Measurements from ENCODE around the gene ANAPC1. TPM values are rescaled to one million over a fixed set of nuclear protein-coding genes. Genes with fewer than 3 reads are reported as not detected.
"Not testable (repeated sequence)": the region's sequence is repeated elsewhere in the genome, so short reads cannot be mapped to it uniquely, and the experiment has no call there.

Gene ANAPC1
- total RNA-seq, 2 experiments from 2014 or later = 137 to 149 TPM

DNA sequence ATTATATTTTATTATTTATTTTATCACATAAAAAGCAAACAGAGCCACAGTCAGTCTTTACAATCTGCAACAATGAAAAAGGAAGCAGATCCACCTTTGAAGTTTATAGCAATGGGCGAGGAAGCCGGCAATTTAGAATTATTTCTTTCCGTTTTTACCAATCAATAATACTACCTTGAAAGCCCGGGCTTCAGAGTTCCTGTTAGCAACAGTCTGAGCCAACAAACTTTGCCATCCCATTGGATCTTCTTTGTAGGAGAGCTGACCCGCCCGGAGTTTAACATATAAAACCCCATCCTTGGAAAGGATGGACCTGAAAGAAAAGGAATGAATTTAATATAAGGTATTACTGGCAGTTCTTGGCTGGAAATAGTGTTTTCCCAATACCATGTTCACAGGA lies 101.8 kb downstream of the ANAPC1 start:
- not testable (repeated sequence) for H3K9me3 Mint-ChIP-seq, H3K4me3 Mint-ChIP-seq, H3K4me1 Mint-ChIP-seq, H3K36me3 Mint-ChIP-seq, H3K27me3 Mint-ChIP-seq, DNase-seq, H3K27ac Mint-ChIP-seq

DNA sequence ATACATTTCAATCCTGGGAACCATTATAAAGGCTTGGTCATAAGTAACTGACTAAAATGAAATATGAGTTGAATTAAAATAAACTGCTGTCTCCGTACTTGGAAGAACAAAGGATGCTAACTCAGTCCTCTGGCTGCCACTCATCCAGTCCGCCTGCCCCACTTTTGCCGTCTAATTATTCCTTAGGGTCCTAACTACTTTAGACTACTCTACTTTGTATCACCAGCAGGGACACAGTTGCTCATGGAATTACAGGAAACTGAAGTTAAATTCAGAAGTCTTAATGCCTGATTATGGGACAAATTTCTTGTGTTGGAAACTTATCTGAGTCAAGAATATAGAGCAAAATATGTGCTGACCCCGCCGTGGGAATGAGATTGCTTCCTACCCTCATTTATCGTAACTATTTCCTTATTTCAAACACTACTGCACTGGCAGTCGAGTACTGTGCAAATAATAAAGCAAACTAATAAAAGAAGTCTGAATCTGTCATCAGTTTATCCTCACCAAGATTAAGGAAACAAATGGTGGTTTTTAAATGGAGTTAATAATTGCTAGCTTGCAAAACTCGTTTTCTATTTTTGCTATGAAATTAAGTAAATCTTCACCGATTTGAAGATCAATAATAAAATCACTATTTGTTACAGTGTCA lies 102.4 kb downstream of the ANAPC1 start:
- not testable (repeated sequence) for DNase-seq, H3K4me3 Mint-ChIP-seq, H3K36me3 Mint-ChIP-seq, H3K4me1 Mint-ChIP-seq, H3K27ac Mint-ChIP-seq, H3K27me3 Mint-ChIP-seq, H3K9me3 Mint-ChIP-seq

DNA sequence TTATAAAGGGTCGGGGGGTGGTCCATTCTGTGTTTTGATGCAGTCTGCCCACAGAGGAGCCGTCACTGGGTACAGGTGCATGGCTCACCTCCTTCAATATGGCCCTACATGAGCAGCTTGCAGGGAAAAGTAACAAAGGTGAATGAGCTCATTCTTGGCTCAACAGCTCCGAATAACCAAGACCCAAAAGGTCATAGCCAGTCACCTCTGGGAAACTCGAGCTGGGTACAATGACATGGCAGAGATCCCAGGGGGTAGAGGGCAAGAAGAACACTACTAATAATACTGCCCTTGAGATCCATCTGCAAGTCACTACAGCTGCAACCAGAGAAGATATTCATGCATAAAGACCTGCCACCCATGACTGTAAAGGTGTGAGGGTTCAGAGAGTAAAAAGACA lies 106.8 kb downstream of the ANAPC1 start:
- not testable (repeated sequence) for H3K4me3 Mint-ChIP-seq, DNase-seq, H3K9me3 Mint-ChIP-seq, H3K4me1 Mint-ChIP-seq, H3K27ac Mint-ChIP-seq, H3K27me3 Mint-ChIP-seq, H3K36me3 Mint-ChIP-seq

DNA sequence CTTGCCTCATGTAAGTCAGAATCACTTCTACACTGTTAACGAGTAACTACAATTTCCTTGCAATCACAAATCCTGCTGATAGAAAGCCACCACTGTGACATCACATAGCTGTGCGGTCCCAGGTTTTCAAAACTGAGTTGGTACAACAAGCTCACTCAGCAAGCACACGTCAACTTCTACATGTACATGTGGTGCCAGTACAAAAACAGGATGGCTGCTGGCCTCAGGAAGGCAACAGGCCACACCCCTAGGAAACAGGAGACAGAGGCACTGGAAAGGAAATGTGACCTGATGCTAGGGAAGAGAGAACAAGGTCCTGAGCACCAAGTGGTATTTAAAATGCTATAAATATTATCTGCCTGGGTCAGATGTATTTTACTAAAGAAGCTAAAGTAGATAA lies 107.7 kb downstream of the ANAPC1 start:
- not testable (repeated sequence) for H3K4me1 Mint-ChIP-seq, H3K27me3 Mint-ChIP-seq, H3K4me3 Mint-ChIP-seq, H3K36me3 Mint-ChIP-seq, H3K27ac Mint-ChIP-seq, DNase-seq, H3K9me3 Mint-ChIP-seq

DNA sequence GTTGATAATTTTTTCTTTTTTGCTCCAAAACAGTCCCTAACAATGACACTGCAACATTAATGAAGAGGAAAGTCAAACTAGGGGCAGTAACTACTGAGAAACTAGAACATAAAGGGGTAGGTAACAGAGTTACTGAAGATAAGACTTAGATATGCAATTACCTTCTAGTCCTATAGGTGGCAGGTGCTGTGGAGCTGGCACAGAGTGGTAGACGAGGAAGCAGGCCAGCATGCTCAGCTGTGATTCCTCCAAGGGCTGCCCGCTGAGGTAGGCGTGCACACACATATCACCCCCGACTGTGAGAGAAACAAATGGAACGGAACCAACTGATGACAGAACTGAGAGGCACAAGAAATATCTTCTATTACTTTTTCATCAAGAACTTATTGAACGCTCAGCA lies 111.8 kb downstream of the ANAPC1 start:
- H3K4me3 Mint-ChIP-seq, H3K27me3 Mint-ChIP-seq, H3K27ac Mint-ChIP-seq, H3K9me3 Mint-ChIP-seq, DNase-seq, H3K36me3 Mint-ChIP-seq, H3K4me1 Mint-ChIP-seq: not testable (repeated sequence)

DNA sequence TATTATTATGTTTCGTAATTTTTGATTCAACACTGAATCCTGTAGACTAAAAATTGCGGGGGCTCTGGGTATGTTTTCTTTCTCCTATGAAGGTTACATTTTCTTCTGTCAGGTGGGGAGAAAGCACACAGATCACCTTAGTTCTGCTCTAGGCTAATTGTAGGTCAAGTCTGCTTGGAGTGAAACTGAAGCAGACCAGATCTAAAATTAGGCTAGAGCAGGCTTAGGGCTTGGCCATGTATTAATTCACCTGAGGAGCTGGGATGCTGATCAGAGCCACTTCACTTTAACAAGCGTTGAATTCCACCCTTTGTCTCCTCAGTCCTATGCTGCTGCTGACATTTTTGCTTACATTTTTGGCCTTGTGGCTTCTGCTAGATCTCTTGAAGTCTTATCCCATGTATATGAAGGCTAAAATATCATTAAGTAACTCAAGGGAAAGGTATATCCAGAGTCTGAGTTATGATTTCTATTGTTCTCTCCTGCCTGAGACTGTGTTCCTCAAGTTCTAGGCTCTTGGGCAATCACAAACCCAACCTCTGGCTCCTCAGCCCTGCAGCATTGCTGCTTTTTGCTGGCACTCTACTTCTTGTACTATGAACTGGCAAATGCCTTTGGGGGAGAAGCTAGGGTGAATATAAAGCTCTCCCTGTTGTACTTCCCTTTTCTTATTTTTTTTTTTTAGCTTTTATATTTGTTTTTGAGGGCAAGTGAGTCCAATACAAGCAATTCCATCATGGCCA lies 112.9 kb downstream of the ANAPC1 start:
- H3K4me3 Mint-ChIP-seq, H3K27ac Mint-ChIP-seq, DNase-seq, H3K9me3 Mint-ChIP-seq, H3K36me3 Mint-ChIP-seq, H3K4me1 Mint-ChIP-seq, H3K27me3 Mint-ChIP-seq: not testable (repeated sequence)

DNA sequence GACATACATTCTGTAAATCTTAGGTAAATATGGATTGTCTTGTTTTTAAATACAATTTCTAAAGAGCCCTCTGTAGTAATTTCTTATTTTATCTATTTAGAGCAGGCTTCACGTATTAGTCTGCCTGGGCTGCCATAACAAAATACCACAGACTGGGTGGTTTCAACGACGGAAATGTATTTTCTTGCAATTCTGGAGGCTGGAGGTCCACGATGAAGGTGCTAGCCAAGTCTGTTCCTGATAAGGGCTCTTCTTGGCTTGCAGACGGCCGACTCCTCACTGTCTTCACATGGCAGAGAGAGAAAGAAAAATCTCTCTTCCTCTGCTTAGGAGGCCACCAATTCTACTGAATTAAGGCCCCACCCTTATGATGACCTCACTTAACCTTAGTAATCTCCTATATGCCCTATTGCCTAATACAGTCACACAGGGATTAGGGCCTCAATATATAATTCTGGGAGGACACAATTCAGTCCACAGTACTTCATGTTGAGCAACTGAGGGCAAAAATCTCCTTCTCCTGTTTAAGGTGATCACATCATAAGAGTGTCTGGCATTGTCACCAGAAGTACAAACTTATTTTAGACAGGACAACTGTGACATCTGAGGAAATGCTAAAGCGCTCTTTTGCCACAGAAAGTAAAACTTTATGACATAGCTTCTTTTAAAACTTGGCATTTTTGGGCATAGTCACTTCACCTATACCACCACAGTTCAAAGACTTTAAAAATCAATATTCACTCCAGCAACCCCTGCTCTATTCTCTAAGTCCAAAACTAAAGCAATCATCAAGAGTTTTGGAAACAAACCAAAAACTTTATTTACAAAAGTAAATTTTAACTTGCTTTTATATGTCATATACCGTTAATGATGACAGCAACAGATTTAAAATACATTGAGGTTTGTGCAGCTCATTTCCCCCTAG lies 115.5 kb downstream of the ANAPC1 start:
- H3K36me3 Mint-ChIP-seq, DNase-seq, H3K9me3 Mint-ChIP-seq, H3K4me3 Mint-ChIP-seq, H3K27me3 Mint-ChIP-seq, H3K27ac Mint-ChIP-seq, H3K4me1 Mint-ChIP-seq: not testable (repeated sequence)

DNA sequence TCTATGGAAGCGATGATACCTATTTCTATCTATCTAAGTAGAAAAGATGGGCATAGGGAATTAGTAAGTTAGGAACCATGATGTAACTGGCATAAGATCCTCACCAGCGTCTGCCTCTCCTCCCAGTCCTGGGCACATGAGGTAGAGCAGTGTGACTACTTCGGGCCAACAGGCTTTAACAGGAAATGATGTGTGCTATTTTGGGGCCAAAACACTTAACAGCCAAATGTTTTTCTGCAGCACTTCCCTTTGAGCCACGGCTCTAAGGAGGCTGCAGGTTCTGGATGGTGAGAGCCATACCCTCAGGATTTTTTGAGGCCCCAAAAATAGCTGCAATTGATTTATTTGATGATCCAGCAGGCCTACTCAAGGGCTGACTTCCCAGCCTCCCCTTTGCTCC lies 116.9 kb downstream of the ANAPC1 start:
- H3K4me3 Mint-ChIP-seq, DNase-seq, H3K27ac Mint-ChIP-seq, H3K9me3 Mint-ChIP-seq, H3K27me3 Mint-ChIP-seq, H3K4me1 Mint-ChIP-seq: not testable (repeated sequence)
- H3K36me3 Mint-ChIP-seq = peaks cover 16% of the 10 kb centered on the region

DNA sequence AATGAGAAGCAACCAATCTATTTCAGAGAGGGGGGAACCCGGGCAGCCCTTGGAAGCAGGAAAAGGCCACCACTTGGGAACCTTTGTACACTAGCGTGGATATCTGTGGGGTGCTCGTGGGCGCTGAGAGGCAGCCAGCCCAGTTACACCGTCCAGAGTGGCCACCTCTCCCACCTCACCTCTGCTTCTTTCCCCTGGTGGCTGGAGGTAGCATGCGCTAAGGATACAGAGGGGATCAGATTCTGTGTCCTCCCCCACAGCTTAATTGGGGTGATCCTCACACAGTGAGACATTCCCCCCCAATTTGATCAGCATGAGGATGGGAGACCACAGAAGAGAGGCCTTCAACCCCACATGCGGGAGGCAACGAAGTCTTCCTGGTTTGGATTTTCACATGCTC lies 117.7 kb downstream of the ANAPC1 start:
- not testable (repeated sequence) for H3K27me3 Mint-ChIP-seq, H3K4me1 Mint-ChIP-seq, DNase-seq, H3K9me3 Mint-ChIP-seq, H3K27ac Mint-ChIP-seq, H3K4me3 Mint-ChIP-seq
- H3K36me3 Mint-ChIP-seq = peaks cover 20% of the 10 kb centered on the region

DNA sequence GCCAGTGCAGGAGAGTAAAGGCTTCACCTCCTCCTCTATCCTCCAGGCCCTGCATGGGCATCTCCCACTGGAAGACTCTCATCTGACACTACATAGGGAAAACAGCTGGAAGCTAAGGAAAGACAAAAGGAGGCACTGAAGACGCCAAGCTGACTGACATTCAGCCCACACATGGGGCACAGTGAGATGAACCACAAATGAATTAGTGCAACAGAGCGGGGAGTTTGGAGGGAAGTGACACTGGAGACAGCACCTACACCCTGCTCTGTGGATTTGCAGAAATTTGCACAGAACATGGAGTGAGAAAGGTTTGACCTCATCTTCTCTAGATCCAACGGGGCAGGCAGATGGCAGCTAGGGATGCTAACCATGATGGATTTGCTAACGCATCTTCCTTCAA lies 119.8 kb downstream of the ANAPC1 start:
- H3K27me3 Mint-ChIP-seq, H3K4me1 Mint-ChIP-seq, H3K27ac Mint-ChIP-seq, H3K9me3 Mint-ChIP-seq, H3K4me3 Mint-ChIP-seq, DNase-seq: not testable (repeated sequence)
- H3K36me3 Mint-ChIP-seq = peaks cover 23% of the 10 kb centered on the region

DNA sequence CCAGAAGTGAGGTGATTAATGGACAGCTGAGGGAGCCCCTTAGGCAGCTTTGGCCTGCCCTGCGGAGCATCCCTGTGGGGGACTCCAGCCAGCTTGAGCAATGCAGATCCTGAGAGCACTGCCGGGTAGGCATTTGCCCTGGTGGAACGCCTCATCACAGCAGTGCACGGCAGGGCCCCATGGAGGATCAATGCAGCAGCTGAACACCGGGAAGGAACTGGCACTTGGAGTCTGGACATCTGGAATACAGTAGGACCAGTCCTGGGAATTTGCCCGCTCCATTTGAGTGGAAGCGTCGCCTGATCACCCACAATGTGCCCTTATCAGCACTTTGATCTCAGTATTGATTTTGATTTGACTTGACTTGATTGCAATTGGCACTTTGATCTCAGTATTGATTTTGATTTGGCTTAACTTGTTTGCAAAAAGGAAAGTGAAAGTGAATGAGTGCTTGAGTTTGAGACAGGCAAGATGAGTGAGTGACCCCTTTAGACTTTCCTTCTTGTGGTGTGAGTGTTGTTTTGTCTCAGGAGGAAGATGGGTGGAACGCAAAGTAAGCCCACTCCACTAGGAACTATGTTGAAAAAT lies 123.2 kb downstream of the ANAPC1 start:
- H3K27me3 Mint-ChIP-seq, H3K27ac Mint-ChIP-seq, DNase-seq, H3K4me3 Mint-ChIP-seq, H3K4me1 Mint-ChIP-seq, H3K9me3 Mint-ChIP-seq: not testable (repeated sequence)
- H3K36me3 Mint-ChIP-seq = peaks cover 25% of the 10 kb centered on the region

DNA sequence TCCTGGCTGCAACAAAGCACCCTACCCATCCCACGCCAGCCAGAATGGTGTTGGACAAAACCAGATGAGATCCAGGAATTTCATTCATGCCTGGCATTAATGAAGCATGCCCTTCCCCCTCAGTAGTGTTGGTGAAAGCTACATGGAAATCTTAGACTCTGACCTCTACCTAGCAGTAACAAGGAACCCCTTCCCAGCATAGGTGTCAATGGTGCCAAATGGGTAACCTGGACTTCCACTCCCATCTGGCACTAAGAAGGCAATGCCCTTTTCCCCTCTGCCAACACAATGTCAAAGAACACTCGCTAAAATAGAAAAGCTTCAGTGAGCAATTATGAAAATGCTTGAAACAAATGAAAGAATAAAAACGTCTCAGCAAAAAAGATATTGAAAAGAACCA lies 131.5 kb downstream of the ANAPC1 start:
- H3K36me3 Mint-ChIP-seq, DNase-seq, H3K4me1 Mint-ChIP-seq, H3K27me3 Mint-ChIP-seq, H3K9me3 Mint-ChIP-seq, H3K27ac Mint-ChIP-seq, H3K4me3 Mint-ChIP-seq: not testable (repeated sequence)

DNA sequence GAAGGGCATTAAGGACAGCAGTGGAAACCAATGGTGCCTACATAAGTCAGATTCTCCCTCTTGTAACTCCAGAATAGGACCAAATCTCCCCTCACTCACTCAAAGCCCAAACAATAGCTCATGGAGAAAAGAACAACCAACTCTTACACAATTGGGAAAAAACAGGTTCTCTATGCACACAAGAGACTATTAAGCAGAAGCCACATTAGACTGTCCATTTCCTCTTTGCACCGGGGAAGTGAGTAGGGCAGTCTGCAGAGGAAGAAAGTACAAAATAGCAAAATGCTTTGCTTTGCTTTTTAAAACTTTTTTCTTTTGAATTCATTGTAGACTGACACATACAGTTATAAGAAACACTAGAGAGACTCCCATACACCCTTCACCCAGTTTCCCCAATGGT lies 133.4 kb downstream of the ANAPC1 start:
- not testable (repeated sequence) for H3K27me3 Mint-ChIP-seq, H3K4me3 Mint-ChIP-seq, H3K27ac Mint-ChIP-seq, H3K4me1 Mint-ChIP-seq, DNase-seq, H3K9me3 Mint-ChIP-seq, H3K36me3 Mint-ChIP-seq

DNA sequence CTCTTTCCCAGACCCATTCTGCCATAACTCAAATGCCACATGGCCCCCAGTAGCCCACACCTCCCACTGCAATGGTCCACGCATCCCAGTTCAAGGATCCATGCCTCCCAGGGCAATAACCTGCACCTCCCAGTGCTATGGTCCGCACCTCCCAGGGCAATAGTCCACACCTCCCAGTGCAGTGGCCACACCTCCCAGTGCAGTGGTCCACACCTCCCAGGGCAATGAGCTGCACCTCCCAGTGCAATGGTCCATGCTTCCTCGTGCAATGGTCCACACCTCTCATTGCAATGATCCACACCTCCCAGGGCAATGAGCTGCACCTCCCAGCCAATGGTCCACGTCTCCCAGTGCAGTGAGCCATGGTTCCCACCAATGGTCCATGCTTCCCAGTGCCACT lies 135.6 kb downstream of the ANAPC1 start:
- H3K36me3 Mint-ChIP-seq, H3K4me3 Mint-ChIP-seq, DNase-seq, H3K27ac Mint-ChIP-seq, H3K27me3 Mint-ChIP-seq, H3K9me3 Mint-ChIP-seq, H3K4me1 Mint-ChIP-seq: not testable (repeated sequence)

DNA sequence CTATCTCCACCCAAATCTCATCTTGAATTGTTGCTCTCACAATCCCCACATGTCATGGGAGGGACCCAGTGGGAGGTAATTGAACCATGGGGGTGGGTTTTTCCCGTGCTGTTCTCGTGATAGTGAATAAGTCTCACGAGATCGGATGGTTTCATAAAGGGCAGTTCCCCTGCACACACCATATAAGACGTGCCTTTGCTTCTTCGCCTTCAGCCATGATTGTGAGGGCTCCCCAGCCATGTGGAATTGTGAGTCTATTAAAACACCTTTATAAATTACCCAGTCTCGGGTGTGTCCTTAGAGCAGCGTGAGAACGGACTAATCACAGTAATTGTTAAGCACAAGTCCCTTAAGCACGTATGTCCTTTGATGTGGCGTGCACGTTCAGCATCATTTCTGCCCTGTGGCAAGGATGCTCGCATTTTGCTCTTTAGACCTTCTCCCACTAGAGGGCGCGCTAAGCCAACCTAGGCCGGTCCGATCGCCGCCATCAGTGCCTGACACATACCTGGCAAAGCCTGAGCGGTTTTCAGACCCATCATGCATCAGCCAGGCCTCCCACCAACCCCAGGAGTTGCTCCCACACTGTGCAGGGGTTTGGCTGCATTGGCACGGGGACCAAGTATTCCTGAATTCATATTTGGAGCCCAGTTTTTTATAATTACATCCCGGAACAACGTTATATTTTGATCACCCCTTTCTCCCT lies 136.4 kb downstream of the ANAPC1 start:
- not testable (repeated sequence) for H3K36me3 Mint-ChIP-seq, H3K4me3 Mint-ChIP-seq, H3K27me3 Mint-ChIP-seq, H3K9me3 Mint-ChIP-seq, H3K27ac Mint-ChIP-seq, H3K4me1 Mint-ChIP-seq
- DNase-seq = peak; percentile 80

Measured in activated naive CD8-positive, alpha-beta T cell treated with anti-CD3 and anti-CD28 coated beads for 36 hours (primary cell).